HG03066 (cell line): ENCODE data around the gene B4GALT2.

Experiments
- ATAC-seq: cut with Tn5 transposase; IDR thresholded peaks from one replicate; pipeline ENCODE4 v1.9.1; 2021; ENCODE audit warnings: low read depth; ENCODE audit not compliant: unreplicated experiment

The B4GALT2 gene

GRCh38 chr1:43983253-43983899 is 4.4 kb downstream of the B4GALT2 start:
- no peak for ATAC-seq

GRCh38 chr1:43984855-43985254 is 5.8 kb downstream of the B4GALT2 start:
- ATAC-seq = no peak

DNA sequence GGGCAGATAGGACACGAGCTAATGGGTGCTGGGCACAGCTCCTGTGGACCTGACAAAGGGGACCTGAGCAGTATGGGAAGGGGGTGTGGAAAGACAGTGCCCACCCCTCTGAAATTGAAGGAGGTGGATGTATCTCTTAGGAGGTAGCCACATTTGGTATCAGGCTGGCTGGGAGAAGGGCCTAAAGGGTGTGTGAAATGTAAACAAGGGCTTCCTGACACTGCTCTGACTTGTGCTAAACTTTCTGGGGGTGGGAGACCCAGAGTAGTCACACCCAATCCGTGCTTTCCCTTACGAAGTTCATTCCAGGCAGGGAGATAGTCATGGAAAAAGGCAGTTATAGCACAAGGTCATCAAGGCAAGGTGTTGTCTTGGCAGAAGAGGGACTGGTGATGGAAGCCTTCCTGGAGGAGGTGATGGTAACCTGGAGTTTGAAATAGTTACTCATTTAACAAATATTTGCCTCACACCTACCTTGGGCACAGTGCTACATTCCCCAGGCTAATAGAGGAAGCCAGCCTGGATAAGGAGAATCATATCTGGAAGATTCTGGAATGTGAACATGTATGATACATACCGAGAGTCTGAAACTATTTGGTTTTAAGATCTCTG is 7.1 kb downstream of the B4GALT2 start:
- no peak for ATAC-seq

DNA sequence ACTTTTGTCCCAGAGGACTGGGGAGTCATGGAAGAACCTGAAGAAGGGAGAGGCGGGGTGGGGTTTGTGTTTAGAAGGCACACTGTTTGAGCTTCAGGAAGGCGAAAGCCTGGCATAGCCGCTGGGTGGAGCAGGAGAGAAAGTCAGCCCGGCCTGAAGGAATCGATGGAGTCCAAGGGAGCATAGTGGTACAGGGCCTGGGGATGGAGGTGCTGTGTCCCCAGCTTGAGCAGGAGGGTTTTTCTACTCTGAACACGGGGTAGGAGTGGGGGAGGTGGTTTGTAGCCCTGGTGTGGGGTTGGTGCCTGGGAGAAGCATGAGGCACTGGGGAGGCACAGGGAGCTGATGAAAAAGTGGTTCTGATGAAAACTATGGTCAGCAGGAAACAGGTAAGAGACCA is 7.7 kb downstream of the B4GALT2 start:
- ATAC-seq = no peak

DNA sequence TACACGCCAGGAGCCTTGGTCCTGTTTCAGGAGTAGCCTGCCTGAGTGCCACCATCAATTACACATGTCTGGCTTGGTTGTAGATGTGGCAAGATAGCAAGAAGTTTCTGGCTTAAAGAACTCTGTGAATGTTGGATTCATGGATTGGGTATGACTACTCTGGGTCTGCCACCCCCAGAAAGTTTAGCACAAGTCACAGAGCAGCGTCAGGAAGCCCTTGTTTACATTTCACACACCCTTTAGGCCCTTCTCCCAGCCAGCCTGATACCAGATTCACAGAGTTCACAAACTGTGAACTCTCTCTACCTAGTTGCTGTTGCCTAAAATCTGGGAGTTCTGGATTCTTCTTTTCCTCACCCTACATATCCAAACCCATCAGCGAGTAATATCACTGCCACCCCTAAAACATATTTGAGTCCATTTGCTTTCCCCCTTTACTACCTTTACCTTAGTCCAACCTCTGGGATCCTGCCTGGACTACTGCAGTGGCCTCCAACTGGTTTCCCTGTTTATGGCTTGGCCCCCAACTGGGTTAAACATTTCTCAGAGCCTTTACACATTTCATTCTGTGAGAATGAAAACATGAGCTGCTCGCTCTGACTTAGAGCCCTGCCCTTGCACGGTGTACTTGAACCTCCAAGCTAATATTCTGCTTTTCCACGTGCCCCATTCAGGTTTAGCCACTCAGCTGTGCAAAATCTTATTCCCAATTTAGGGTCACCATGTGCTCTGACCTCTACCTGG is 8.3 kb downstream of the B4GALT2 start:
- no peak for ATAC-seq

GRCh38 chr1:43990271-43991199 is 11.5 kb downstream of the B4GALT2 start:
- no peak for ATAC-seq

- no peak for ATAC-seq
These were observed 12.1 kb downstream of the B4GALT2 start for GRCh38 chr1:43991200-43991475.

GRCh38 chr1:43991476-43992231 is 12.6 kb downstream of the B4GALT2 start, which contains the start of gene CCDC24:
Gene CCDC24 (plus strand): TSS chr1:43991599. CDS start chr1:43991879, 280 bp downstream.
- peak; percentile 78 for ATAC-seq

DNA sequence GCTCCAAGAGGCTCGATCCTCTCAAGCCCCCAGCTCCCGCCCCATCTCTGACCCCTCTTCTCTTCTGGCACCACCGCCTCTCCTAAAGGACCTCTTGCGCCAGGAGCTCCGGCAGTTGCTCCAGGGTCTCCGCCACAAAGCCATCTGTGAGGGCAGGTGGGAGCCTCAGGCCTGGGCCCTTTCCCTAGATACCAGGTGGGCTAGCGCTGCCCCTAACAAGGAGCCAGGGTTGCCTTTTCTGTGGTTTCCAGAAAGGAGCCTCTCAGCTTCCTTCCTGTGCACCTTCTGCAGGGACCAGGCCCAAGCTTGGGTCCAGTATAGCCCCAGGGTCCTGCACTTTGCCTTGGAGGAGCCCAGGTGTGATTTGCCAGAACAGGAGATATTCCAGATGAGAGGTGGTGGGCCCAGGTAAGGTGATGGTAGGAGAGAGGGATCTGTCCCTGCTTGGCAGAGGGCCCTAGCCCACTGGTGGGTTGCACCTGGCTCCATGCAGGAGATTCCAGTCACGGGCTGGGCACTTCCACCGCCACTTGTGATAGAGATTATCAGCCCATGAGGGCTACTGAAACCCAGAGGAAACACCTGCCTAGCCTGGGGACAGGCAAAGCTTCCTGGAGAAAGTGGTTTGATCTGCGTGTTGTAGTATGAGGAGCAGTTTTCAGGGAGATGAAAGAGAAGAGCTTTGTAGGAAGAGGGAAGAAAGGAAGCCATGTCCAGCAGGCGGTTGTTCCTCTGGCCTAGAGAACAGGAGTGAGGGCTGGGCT is 13.4 kb downstream of the B4GALT2 start:
- ATAC-seq = no peak

DNA sequence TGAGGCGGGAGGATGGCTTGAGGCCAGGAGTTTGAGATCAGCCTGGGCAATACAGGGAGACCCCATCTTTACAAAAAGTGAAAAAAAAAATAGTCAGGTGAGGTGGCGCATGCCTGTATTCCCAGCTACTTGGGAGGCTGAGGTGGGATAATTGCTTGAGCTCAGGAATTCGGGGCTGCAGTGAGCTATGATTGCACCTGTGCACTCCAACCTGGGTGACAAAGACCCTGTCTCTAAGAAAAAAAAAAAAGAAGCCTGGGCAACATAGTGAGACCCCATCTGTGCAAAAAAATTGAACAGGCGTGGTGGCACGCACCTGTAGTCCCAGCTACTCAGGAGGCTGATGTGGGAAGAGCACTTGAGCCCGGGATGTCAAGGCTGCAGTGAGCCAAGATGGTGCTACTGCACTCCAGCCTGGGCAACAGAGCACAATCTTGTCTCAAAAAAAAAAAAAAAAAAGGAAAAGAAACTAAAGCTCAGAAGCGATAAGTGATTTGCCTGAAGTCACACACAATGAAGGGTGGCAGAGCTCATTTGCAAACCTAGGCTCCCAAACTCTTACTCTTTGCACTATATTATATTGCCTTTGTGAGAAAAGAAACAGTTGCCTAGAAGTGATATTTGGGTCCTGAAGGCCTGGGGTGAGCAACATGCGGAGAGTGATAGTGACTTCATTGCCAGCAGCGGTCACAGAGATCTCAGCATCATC is 14.3 kb downstream of the B4GALT2 start:
- no peak for ATAC-seq

GRCh38 chr1:43994071-43994470 is 15.1 kb downstream of the B4GALT2 start:
- no peak for ATAC-seq

DNA sequence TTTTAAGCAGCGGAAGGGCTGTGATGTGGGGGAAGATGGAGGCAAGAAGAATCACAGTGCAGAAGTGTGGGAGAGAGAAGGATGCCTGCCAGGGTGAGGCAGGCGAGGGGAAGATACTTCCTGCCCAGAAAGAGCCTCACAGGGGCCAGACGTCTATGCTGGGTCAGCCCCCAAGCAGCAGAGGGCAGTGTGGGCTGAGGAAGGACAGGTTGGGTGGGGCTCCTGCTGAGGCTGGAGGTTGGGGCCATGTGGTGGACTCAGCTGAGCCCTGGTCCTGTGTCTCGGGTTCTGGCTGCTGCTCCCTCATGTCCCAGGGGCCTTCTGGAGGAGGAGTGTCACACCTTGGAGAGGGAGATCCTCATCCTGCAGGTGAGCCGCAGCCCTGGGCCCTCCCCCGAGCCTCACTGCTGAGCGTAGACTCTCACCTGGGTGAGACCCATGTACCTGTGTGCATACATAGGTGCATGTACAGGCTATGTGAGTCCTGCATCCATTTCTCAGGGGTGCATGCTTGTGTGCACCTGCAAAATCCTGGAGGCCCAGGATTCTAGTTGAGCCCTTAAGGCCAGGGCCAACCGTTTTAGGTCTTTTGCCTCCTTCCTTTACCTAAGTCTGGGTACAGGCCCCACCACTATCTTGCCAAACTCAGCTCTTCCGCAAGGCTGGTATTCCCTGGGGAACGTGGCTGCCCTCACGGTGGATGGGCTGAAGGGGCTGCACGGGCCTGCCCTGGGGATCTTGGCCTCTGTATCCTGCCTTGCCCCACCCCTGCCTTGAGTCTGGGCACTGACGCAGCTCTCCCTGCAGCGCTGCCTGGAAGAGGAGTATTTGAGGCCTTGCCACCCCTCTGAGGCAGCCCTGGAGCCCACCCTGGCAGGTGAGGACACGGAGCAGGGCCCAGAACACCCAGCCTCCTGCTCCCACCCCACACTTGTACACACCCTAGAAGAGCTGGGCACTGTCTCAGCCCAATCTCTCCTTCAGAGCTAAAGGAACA is 16.1 kb downstream of the B4GALT2 start:
- ATAC-seq = no peak

- no peak for ATAC-seq
These were observed 17.1 kb downstream of the B4GALT2 start for GRCh38 chr1:43995984-43996732.

DNA sequence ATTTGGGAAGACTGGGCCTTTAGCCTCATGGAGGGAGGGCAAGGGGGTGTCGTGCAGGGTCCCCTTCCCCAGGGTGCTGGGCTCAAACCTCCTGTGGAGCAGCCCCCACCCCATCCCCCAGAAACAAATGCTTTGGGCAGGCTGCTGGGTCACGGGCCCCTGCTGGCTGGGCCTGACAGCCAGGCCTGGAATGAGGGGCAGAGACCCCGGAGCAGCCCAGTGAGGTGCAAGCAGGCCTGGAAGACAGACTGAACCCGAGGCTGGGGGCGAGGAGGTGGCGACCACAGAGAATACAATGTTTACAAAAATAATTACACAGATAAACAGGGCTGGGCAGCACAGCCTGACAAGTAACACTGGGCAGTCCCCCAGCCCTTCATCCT is 17.7 kb downstream of the B4GALT2 start:
- ATAC-seq = no peak

DNA sequence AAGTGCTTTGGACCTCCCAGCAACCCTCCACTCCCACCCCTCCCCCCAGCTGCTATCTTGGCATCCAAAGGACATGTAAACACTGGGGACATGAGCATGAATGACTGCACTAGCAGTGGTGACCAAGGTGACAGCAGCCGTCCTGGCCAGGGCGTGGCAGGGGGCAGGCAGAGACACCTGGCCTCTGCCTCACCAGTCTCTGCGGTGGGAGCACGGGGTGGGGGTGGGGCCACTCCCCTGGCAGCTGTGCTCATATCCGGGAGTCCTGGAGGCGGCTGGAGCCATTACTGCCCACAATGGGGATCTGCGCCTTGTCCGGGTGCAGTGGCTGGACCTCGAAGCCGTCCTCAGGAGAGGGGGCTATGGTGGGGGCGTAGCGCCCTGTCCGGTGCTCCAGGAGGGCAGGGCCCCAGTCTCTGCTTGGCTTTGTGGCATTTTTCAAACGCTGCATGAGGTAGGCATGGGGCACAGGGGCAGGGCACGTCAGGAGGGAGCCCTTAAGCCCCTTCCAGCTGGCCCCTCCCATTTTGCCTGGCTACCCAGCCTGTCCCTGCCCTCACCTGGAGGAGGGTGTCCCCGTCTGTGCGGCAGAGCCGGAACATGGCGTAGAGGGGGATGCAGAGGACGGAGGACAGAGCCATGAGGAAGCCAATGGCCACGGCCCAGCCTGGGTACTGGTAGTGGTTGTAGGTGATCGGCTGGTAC is 18.4 kb downstream of the B4GALT2 start:
- no peak for ATAC-seq

GRCh38 chr1:43998000-43998378 is 19.0 kb downstream of the B4GALT2 start:
- no peak for ATAC-seq
